ENCODE measurements around the gene BAIAP2. TPM values are rescaled to one million over a fixed set of nuclear protein-coding genes. Genes with fewer than 3 reads are reported as not detected.

The BAIAP2 gene
- polyA plus RNA-seq, 5 donors, result 32.0 to 57.6 (median 48.4) TPM

DNA sequence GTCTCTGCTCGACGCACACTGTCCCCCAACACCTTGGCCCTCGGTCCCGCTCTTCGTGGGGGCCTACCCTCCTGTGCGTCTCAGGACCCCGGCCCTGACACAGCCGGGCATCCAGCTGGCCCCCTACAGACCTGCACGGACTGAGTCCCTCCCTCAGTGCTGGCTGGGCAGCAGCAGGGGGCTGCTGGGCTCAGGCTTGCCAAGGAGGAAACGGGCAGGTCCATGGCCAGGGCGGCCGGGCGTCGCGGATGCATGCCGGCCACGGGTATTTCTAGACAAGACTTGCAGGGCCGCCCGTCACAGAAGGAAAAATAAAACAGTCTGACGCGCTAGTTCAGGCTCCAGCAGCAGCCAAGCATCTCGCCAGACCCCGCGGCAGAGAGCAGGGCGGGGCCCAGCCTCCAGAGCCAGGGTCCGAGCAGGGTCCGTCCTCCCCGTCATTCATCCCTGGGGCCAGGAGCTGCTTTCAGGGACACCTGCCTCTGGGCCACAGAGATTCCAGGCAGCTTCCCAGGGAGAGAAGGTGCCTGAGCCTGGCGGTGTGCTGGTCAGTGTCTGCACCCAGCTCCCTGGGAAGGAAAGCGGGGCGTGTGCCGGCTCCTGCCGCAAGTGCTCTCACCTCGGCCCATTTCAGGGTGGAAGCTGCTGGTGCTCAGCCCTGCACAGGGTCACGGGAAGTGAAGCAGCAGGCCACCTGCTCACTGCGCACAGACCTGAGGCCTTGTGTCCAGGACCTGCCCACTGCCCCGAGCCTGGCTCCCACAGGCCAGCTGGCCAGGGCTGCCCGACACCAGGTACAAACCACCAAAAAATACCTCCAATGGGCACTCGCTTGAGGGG lies 123.1 kb downstream of the BAIAP2 start:
- DNase-seq, result no peak

DNA sequence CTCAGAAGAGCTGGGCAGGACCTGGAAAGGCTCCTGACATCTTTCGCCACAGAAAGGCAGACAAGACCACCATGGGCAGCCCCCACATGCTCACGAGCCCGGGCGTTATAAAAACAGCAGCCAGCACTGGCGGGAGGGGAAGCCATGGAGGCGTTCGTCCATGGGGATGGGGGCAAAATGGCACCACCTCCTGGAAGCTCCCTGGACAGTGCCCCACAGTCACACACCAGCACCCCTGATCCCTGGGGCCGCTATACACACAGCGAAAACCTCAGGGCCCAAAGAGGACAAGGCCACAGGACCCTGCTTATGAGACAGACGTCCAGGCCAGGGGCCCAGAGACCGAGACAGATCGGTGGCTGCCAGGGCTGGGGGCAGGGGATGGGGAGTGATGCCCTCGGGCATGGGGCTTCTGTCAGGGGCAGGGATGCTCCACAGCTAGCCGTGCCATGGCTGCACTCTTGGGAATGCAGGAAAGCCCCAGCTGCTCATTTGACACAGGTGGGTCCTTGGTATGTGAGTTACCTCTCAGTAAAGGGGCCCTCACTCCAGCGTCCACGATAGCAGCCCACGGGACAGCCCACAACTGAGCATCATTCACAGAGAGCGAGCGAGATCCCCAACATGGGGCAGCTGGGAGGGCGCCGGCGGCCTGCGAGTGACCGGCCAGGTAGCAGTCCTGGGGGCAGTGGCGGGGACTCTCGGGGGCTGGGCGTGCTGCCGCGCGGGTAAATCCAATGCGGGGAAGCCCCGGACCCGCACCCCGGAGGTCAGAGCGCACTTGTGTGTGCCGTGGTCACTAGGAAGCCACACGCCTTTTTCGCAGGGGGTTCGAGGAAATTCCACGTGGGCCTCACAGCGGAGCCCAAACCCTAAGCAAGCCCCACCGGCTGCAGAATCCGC lies 124.0 kb downstream of the BAIAP2 start:
- no peak for DNase-seq

DNA sequence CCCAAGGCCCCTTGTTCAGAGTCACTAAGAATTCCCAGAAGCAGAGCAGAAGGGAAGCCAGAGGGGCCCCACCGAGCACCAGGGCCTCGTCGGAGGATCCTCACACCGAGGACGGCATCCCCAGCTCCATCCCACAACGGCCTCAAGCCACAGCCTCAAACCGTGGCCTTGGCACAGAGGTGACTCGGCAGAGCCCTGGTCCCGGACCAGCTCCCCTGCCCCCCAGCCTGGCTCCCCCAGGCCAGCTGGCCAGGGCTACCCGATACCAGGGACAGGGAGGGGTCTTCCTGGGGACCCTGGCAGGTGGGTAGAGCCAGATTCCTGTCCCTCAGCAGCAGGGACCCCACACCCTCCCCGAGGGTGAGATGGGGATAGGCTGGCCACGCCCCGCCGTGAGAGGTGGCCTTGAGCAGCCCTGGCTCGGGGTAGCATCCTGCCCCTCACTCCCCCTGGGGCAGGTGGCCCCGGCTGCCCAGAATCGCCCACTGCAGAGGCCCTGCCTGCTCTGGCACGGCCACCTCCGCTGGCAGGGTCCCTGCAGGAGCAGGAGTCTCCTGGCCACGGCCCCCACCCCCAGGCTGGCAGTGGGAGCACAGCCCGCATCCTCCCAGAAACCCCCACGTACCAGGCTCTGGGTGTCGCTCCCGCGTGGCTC lies 124.8 kb downstream of the BAIAP2 start:
- DNase-seq, result no peak

DNA sequence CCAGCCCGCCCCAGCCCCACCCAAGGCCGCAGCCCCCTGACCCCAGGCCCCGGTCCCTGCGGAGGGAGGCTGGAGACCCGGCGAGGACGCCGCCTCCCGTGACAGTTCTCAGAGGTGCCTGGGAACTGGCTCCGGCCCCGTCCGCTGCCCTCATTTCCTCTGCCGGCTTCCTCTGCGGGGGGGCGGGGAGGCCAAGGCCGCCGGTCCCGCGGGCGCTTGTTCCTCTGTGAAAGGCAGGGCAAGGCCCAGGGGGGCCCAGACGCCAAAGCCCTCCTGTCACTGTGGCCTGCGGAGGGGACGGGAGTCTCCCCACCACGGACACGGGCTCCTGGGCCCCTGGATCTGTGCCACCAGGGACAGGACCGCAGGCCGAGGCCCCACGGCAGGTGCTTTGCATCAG lies 125.4 kb downstream of the BAIAP2 start:
- no peak for DNase-seq

DNA sequence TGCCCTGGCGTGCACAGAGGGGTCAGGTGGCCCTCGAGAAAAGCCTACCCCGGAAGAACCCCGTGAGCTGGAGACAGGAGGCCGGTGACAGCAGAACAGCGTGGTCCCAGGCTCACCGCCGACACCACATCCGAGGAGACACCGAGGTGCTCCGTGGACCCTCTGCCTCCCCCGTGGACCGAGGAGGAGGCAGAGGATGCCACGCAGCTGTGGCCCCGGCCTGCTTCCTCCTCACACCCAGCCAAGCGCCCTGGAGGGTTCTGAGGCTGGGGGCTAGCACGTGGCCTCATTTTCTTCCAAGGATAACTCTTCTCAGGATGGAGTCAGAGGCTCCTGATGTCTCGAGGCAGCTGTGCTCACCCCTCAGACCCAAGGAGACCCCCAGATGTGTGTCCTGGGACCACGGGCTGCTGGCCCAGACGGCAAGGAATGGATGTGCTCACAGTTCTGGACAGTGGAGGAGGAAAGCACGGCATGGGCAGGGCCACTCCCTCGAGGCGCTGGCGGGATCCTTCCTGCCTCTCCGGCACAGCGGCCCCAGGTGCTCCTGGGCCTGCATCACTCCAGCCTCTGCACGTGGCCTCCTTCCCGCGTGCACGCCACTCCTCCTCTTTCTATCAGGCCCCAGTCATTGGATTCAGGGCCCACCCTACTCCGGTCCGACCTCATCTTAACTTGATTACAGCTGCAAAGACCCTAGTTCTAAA lies 125.9 kb downstream of the BAIAP2 start:
- no peak for DNase-seq

DNA sequence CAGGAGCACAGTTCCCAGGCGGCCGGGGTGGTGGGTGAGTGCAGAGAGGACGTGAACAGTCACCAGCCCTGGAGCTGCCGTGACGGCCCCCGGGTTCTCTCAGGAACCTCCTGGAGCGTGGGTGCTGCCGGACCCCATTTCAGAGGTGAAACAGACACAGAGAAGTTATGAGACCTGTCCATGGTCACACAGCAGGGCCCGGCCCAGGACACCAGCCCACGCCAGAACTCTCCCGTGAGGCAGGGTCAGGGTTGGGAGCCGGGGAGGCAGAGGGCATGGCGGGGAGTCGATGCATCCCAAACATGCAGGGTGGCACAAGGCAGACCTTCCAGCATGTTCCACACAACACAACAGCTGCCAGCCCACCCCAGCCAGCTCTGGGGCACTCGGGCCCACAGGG lies 126.6 kb downstream of the BAIAP2 start:
- no peak for DNase-seq

DNA sequence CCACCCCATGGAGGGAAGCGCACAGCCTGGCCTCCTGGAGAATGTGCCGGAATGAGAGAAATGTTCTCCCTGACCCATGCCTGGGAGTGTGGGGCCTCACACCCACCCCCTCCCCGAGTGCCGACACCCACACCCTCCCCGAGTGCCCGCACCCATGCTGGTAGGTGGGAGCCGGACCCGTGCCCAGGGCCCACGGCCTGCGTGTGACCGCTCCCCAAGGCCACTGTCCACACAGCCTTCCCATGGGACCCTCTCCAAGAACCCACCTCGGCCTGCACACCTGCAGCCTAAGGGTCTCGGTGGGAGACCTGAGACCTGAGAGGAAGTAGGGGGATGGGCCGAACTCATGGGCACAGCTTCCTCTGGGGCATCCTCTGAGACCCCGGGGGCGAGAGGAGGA lies 127.0 kb downstream of the BAIAP2 start:
- DNase-seq, result no peak

DNA sequence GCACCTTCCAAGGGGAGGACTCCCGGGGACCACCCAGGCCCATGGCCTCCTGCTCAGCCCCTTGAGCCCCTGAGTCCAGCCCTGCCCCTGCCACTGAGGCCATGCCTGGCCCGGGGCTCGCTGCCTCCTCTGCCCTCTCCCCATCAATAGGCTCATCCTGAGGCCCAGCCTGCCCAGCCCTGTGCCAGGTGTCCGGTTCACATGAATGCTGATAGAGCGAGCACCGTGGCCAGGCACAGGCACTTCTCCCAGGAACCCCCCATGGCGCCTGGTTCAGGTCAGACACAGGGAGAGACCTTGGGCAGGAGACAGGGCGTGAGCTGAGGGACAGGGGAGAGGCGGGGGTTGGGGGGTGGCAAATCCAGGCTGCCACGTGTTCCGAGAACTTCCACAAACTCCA lies 127.5 kb downstream of the BAIAP2 start:
- no peak for DNase-seq

DNA sequence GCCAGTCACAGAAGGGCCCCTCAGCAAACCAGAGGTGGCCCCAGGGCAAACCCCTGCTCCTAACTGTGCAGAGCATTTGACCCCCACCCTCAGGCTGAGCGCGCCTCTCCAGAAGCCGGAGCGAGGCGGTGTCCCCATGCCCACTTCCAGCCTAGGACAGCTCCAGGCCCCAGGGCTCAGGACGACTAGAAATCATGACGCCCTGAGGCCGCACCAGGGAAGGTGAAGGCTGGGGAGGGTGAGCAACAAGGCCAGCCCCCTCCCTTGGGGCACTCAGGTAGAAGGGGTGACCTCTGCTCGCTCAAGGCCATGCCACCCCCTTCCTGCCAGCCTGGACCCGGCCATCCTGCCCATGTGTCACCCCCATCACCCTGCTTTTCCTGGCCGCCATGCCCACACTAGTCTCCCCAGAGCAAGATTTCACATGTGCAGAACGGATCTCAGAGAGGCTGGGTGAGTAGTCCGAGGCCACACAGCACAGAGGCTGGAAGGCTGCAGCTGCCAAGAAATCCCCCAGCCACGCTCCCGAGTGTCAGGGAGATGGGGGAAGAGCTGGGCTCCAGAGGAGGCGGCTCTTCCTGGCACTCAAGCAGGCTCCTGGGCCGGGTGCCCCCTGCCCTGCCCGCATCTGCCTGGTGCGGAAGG lies 128.2 kb downstream of the BAIAP2 start:
- no peak for DNase-seq

DNA sequence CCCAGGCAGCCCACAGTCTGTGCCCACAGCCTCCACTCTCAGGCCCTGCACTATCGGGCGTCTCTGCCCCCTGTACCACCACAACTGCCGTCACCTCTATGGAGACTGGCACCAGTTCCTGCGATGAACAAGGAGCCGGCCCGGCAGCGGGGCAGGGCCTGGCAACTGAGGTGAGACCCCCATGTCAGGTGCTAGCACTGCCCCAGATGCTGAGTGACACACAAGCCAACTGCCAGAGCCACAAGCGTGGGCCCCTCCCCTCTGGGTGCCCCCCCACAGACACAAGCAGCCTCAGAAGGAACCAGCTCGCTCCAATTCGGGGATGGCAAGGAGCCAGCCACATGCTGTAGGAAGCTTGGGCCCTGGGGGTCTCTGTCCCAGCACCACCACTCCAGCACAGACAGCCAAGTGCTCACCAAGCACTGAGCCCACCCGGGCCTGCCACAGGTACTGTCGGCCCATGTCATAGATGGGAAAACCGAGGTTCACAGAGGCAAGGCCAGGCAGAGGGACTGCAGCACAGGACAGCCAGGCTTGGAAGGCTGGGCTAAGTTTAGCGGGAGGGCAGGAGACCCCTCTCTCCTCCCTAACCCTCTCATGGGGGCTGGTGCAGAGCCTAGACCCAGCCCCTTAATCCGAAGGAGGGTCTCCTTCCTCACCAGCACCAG lies 128.9 kb downstream of the BAIAP2 start:
- no peak for DNase-seq

DNA sequence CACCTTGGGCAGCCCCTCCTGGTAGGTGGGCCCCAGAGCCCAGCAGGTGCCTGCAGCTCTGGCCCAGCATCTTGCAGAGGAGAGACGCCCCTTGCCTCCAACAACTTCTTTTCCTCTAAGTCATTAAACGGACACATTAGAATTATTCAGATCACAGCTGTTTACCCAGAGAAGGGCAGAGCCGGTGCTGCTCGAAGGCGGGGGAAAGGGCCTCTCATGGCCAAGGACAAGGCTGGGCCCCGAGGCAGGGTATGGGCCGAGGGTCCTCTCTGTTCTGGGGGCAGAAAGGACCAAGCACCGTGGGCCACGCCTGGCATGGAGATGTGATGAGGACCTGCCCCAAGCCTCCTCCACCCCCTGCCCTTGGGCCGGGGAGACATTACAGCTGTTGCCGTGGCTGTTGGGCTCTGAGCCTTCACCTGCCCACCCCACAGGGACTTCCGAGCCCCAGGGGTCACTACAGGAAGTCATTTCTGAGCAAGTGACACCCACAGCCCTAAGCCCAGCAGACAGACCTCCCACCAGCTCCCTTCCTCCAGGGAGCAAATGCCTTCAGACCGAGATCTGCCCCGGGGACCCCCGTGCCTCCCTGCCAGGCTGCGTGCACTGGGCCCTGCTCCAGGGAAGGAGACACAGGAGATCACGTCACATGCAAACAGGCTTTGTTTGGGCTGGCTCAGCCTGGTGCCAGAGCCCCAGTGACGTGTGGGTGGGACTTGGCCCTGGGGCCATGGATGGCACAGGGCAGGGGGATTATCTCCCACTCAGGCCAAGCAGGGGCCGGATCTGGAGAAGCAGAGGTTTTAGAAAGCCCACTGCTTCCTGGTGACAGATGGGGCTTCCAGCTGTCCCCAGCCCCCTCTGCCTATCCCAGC lies 129.7 kb downstream of the BAIAP2 start:
- DNase-seq, result no peak

DNA sequence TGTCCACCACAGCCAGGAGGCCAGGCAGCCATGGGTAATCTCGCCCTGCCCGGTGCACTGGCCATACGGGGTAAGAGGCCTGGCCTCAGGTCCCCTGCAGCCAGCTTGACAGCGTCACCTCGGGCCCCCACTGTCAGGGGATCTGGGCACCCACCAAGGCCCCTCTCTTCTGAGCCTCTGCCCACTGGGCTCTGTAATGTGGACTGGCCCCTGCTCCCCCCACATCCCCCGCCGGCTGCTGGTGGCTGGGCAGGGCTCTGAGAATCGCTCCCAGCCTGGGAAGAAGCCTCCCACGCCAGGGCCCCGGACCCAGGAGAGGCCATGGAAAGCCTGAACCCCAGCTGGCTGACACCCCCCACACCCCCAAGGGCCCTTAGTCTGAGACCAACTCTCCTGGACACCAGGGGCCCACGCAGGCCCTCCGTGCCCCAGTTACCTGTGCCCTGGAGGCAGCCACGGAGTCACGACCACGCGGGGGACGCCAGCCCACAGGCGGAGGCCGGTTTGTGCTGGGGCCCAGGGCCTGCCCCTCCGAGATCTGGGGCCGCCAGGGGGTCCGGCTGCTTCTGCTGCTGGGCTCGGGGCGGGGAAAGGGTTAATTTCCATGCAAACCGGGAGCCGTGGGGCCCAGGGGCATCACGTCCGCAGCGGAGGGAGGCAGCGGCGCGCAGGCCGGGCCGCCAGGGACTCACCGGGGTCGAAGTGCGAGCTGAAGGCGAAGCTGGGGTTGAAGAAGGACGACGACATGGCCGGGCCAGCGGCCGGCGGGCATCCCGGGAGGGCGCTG lies 130.5 kb downstream of the BAIAP2 start, which contains the start of gene PVALEF:
TSS of gene PVALEF (plus strand) at position 262 of the 787 bp plus-strand sequence. CDS start 15,720 bp downstream, outside the sequence.
- no peak for DNase-seq

DNA sequence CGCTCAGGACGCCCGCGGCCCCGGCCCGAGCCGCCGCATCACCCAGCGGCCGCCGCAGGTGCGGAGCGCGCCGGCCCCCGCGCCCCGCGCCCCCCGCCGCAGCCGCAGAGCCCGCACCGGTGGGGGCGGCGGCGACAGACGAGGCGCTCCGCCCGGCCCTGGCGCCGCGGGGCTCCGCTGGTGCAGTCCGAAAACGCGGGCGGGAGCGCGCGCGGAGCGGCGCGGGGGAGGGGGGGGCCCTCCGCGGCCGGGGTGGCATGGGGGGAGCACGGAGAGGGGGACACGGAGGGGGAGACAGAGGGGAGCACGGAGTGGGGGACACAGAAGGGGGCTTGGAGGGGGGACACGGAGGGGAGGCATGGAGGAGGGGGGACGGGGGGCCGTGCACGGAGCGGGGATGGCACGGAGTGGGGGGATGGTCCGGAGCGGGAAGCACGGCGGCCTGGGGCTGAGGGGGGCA lies 131.1 kb downstream of the BAIAP2 start, which contains the start of gene AATK:
TSS of gene AATK (minus strand) at position 189 of the 460 bp plus-strand sequence. CDS start 229 bp downstream, outside the sequence.
- no peak for DNase-seq

Other genes starting within 250 kb of the BAIAP2 start
- gene CHMP6, start 43.3 kb upstream of the BAIAP2 start, polyA plus RNA-seq (ENCODE audit: insufficient read depth in 1 of 5, insufficient read length in 5 of 5, low replicate concordance in 1 of 5), result 10 to 100 TPM; 24.2 to 30.9 (median 27.6) TPM
- gene PVALEF, start 130.4 kb downstream of the BAIAP2 start, polyA plus RNA-seq (ENCODE audit: insufficient read depth in 1 of 5, insufficient read length in 5 of 5, low replicate concordance in 1 of 5), result under 1 TPM in 3 of 5 donors, not detected in 2; 0.13 to 0.35 (median 0.23) TPM
- gene AATK, start 131.1 kb downstream of the BAIAP2 start, polyA plus RNA-seq (ENCODE audit: insufficient read depth in 1 of 5, insufficient read length in 5 of 5, low replicate concordance in 1 of 5), result 10 to 100 TPM in 4 of 5 donors, 1 to 10 TPM in 1; 8.9 to 27.2 (median 16.6) TPM
- gene CEP131, start 187.8 kb downstream of the BAIAP2 start, polyA plus RNA-seq (ENCODE audit: insufficient read depth in 1 of 5, insufficient read length in 5 of 5, low replicate concordance in 1 of 5), result 10 to 100 TPM; 11.4 to 24.8 (median 14.5) TPM
- 10 to 100 TPM; 12.7 to 29.0 (median 18.3) TPM for gene TEPSIN, start 203.9 kb downstream of the BAIAP2 start, polyA plus RNA-seq (ENCODE audit: insufficient read depth in 1 of 5, insufficient read length in 5 of 5, low replicate concordance in 1 of 5)
- gene NDUFAF8, start 204.2 kb downstream of the BAIAP2 start, polyA plus RNA-seq (ENCODE audit: insufficient read depth in 1 of 5, insufficient read length in 5 of 5, low replicate concordance in 1 of 5), result 10 to 100 TPM; 37.7 to 56.8 (median 41.3) TPM